K562 (cell line): ENCODE data around the gene CDK5RAP3. TPM values are rescaled to one million over a fixed set of nuclear protein-coding genes. Genes with fewer than 3 reads are reported as not detected.

Source experiments
- BRCA1 ChIP-seq, 2 experiments: fragments of 450-650 bp in 1 of 2; sonication (generic) in 1 of 2; formaldehyde crosslinking in 1 of 2; IDR thresholded peaks; 2 replicates each; pipeline versions ENCODE4 v1.5.0 to v1.6.1; 2017 to 2020; ENCODE audit warnings: mild to moderate bottlenecking in 1 of 2, missing genetic modification reagents in 1 of 2
- DACH1 ChIP-seq: fragments of 450-650 bp; IDR thresholded peaks from 2 replicates; pipeline ENCODE4 v1.6.1; 2018; ENCODE audit not compliant: partially characterized antibody
- ETS1 ChIP-seq: conservative IDR thresholded peaks from 2 replicates; pipeline ENCODE4 v1.6.1; 2011; ENCODE audit warnings: low read depth, mild to moderate bottlenecking, low read length; ENCODE audit not compliant: control insufficient read depth
- KDM1A ChIP-seq, 2 experiments: fragments of 450-650 bp; IDR thresholded peaks; 2 replicates each; pipeline ENCODE4 v1.6.1; 2016; ENCODE audit warnings: mild to moderate bottlenecking in 2 of 2
- MAFG ChIP-seq: fragments of 450-650 bp; conservative IDR thresholded peaks from 2 replicates; pipeline ENCODE4 v1.6.1; 2016; ENCODE audit warnings: missing genetic modification characterization, missing compliant biosample characterization
- NFE2 ChIP-seq: IDR thresholded peaks from 2 replicates; pipeline ENCODE4 v1.6.1; 2014; ENCODE audit warnings: antibody characterized with exemption, low read depth
- NFE2L1 ChIP-seq: fragments of 450-650 bp; IDR thresholded peaks from 2 replicates; pipeline ENCODE4 v1.6.1; 2016; ENCODE audit warnings: missing genetic modification characterization, low read depth, mild to moderate bottlenecking, missing compliant biosample characterization, moderate library complexity, borderline replicate concordance
- RAD21 ChIP-seq, 2 experiments: fragments of 250-450 bp in 1 of 2; fragments of 450-650 bp in 1 of 2; sonication (Bioruptor Pico) in 1 of 2; formaldehyde crosslinking in 1 of 2; IDR thresholded peaks in 1 of 2; conservative IDR thresholded peaks in 1 of 2; 2 replicates each; pipeline versions ENCODE4 v1.4.0 to v1.8.0; 2020 to 2022; ENCODE audit warnings: mild to moderate bottlenecking in 2 of 2, moderate library complexity in 1 of 2
- RB1 ChIP-seq: fragments of 450-650 bp; IDR thresholded peaks from 2 replicates; pipeline ENCODE4 v1.6.1; 2017; ENCODE audit warnings: low read depth, mild to moderate bottlenecking
- SNAPC5 ChIP-seq: fragments of 250-450 bp; sonication (Bioruptor Pico); IDR thresholded peaks from 2 replicates; pipeline ENCODE4 v1.8.0; 2021; ENCODE audit warnings: moderate library complexity, mild to moderate bottlenecking, inconsistent platforms
- SOX6 ChIP-seq: fragments of 450-650 bp; IDR thresholded peaks from 2 replicates; pipeline ENCODE4 v1.6.1; 2014; ENCODE audit warnings: mild to moderate bottlenecking
- TAL1 ChIP-seq: fragments of 450-650 bp; IDR thresholded peaks from 2 replicates; pipeline ENCODE4 v1.6.1; 2016; ENCODE audit warnings: mild to moderate bottlenecking
- TEAD1 ChIP-seq, 2 experiments: fragments of 450-650 bp in 1 of 2; sonication (generic) in 1 of 2; formaldehyde crosslinking; IDR thresholded peaks; 2 replicates each; pipeline versions ENCODE4 v1.4.0 to v1.8.0; 2020 to 2022; ENCODE audit warnings: mild to moderate bottlenecking in 2 of 2, missing genetic modification reagents in 1 of 2
- VEZF1 ChIP-seq: fragments of 200-800 bp; sonication (Bioruptor generic); IDR thresholded peaks from 2 replicates; pipeline ENCODE4 v1.6.1; 2017; ENCODE audit warnings: missing genetic modification characterization, missing compliant biosample characterization
- ZSCAN29 ChIP-seq: fragments of 450-650 bp; IDR thresholded peaks from 2 replicates; pipeline ENCODE4 v1.6.1; 2017
- polyA plus RNA-seq, 8 experiments: library from polyadenylated mRNA; depleted of rRNA in 4 of 8; stranded (reverse) in 5 of 8; unstranded in 3 of 8; fragments of >200 nt; fragmentation: Nextera tagmentation in 2 of 8; fragmentation: Illumina TruSeq in 1 of 8; extraction: Ambion mirVana in 2 of 8; extraction: Trizol in 1 of 8; gene quantifications; 2 replicates each; pipeline versions ENCODE4 v1.2.1 to v1.2.3, GENCODE V29; 2011 to 2014; ENCODE audit warnings: inconsistent platforms in 1 of 8, missing spikeins in 1 of 8
- total RNA-seq, 7 experiments: library from RNA; depleted of rRNA in 6 of 7; stranded (reverse); fragments of >200 nt in 6 of 7; fragmentation: Illumina TruSeq in 2 of 7; extraction: Trizol in 2 of 7; gene quantifications; 2 replicates each; pipeline versions ENCODE4 v1.2.1 to v1.2.3, GENCODE V29; 2011 to 2021; ENCODE audit warnings: low replicate concordance in 1 of 7
- TF ChIP-seq, protein P1 (sequence below): fragments of 450-650 bp; IDR thresholded peaks from 2 replicates; pipeline ENCODE4 v1.6.1; 2018; ENCODE audit not compliant: partially characterized antibody
- TF ChIP-seq, protein P2 (sequence below), 2 experiments: fragments of 450-650 bp; IDR thresholded peaks; 2 replicates each; pipeline ENCODE4 v1.6.1; 2018; ENCODE audit warnings: mild to moderate bottlenecking in 2 of 2, low read depth in 1 of 2; ENCODE audit not compliant: partially characterized antibody in 2 of 2

CDK5RAP3 gene
- total and polyA plus RNA-seq, 9 of the 15 experiments (the other 6 are each of a cell fraction or from before 2014, with no cell fraction given), result 44.2 to 202 (median 91.5) TPM

- TF ChIP-seq, protein P1, sequence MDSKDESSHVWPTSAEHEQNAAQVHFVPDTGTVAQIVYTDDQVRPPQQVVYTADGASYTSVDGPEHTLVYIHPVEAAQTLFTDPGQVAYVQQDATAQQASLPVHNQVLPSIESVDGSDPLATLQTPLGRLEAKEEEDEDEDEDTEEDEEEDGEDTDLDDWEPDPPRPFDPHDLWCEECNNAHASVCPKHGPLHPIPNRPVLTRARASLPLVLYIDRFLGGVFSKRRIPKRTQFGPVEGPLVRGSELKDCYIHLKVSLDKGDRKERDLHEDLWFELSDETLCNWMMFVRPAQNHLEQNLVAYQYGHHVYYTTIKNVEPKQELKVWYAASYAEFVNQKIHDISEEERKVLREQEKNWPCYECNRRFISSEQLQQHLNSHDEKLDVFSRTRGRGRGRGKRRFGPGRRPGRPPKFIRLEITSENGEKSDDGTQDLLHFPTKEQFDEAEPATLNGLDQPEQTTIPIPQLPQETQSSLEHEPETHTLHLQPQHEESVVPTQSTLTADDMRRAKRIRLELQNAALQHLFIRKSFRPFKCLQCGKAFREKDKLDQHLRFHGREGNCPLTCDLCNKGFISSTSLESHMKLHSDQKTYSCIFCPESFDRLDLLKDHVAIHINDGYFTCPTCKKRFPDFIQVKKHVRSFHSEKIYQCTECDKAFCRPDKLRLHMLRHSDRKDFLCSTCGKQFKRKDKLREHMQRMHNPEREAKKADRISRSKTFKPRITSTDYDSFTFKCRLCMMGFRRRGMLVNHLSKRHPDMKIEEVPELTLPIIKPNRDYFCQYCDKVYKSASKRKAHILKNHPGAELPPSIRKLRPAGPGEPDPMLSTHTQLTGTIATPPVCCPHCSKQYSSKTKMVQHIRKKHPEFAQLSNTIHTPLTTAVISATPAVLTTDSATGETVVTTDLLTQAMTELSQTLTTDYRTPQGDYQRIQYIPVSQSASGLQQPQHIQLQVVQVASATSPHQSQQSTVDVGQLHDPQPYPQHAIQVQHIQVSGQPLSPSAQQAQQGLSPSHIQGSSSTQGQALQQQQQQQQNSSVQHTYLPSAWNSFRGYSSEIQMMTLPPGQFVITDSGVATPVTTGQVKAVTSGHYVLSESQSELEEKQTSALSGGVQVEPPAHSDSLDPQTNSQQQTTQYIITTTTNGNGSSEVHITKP, result no peak
- TF ChIP-seq KDM1A (IDR thresholded peaks at IDR 0.05) (peak in 1 of 2 experiments; percentile 84; a peak in 3 of 4 replicates), NFE2 (peak; percentile 41; the same call in 1 of the 2 replicates), SNAPC5 (CRISPR knock-in tag) (no peak), MAFG (peak; percentile 70), SOX6 (peak; percentile 16; the same call in 1 of the 2 replicates), ZSCAN29 (peak; percentile 75), BRCA1 (IDR thresholded peaks at IDR 0.05) (no peak), BRCA1 (CRISPR knock-in tag; IDR thresholded peaks at IDR 0.05) (no peak), DACH1 (peak; percentile 30), ETS1 (no peak), TAL1 (0 out of 2 replicates have a peak, but pooled peaks have one; percentile 7), NFE2L1 (tag) (no peak), RAD21 (CRISPR knock-in tag; conservative IDR thresholded peaks at IDR 0.05 in 1 of 2, IDR thresholded peaks at IDR 0.05 in 1 of 2) (no peak), TEAD1 (CRISPR knock-in tag; IDR thresholded peaks at IDR 0.05) (no peak), RB1 (0 out of 2 replicates have a peak, but pooled peaks have one; percentile 15), VEZF1 (CRISPR knock-in tag) (peak; percentile 96)
- TF ChIP-seq, protein P2, sequence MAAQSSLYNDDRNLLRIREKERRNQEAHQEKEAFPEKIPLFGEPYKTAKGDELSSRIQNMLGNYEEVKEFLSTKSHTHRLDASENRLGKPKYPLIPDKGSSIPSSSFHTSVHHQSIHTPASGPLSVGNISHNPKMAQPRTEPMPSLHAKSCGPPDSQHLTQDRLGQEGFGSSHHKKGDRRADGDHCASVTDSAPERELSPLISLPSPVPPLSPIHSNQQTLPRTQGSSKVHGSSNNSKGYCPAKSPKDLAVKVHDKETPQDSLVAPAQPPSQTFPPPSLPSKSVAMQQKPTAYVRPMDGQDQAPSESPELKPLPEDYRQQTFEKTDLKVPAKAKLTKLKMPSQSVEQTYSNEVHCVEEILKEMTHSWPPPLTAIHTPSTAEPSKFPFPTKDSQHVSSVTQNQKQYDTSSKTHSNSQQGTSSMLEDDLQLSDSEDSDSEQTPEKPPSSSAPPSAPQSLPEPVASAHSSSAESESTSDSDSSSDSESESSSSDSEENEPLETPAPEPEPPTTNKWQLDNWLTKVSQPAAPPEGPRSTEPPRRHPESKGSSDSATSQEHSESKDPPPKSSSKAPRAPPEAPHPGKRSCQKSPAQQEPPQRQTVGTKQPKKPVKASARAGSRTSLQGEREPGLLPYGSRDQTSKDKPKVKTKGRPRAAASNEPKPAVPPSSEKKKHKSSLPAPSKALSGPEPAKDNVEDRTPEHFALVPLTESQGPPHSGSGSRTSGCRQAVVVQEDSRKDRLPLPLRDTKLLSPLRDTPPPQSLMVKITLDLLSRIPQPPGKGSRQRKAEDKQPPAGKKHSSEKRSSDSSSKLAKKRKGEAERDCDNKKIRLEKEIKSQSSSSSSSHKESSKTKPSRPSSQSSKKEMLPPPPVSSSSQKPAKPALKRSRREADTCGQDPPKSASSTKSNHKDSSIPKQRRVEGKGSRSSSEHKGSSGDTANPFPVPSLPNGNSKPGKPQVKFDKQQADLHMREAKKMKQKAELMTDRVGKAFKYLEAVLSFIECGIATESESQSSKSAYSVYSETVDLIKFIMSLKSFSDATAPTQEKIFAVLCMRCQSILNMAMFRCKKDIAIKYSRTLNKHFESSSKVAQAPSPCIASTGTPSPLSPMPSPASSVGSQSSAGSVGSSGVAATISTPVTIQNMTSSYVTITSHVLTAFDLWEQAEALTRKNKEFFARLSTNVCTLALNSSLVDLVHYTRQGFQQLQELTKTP (IDR thresholded peaks at IDR 0.05; ENCODE audit: low read depth in 1 of 2, partially characterized antibody in 2 of 2), result peak in 1 of 2 experiments; percentile 34
Observed at GRCh38 chr17:48014595-48015111, 43.7 kb downstream of the CDK5RAP3 start (continued).
